HG02852 (cell line): ENCODE measurements around the gene PPME1.

Source experiments
- ATAC-seq: cut with Tn5 transposase; IDR thresholded peaks from one replicate; pipeline ENCODE4 v1.9.1; 2021; ENCODE audit warnings: mild to moderate bottlenecking, moderate library complexity; ENCODE audit not compliant: unreplicated experiment

Gene PPME1

GRCh38 chr11:74278103-74278502, 107.0 kb downstream of the PPME1 start:
- ATAC-seq, result no peak

DNA sequence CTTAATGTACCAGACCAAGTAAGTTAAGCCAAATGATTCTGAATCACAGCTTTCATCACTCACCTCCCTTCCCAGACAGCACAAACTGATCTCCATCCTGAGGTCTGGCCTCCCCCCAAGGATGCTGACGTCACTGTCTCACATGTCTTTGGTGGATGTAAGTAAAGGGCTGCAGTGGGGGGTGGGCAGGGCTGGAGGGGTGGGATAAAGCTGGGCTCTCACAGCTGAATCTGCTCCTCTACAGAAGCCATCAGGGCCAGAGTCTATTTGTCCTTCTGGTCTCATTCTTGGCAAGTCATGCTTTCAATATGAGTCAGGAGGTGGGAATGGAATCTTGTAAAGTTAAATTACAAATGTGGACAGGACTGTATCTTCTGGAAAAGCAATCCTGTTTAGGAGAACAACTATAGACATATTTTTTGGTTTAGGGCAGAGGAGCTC, 107.7 kb downstream of the PPME1 start:
- ATAC-seq, result no peak

- ATAC-seq, result no peak
These were observed 108.2 kb downstream of the PPME1 start for GRCh38 chr11:74279256-74279655.

DNA sequence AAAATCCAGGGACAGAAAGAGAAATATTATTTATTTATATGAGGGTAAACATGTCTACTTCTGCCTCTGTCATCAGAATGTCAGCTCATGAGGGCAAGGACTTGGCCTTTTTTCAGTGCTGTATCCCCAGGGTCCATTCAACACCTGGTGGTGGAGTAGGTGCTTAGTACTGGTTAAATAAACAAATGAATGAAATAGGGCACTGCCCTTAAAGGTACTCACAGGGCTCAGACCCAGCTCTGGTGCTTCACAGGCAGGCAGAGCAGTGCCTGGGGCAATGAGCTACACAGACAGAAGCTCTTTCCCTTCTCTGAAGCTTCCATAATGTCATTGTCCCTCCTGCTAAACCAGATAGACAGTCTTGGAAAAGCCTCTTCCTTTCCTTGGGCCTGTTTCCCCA, 109.4 kb downstream of the PPME1 start:
- no peak for ATAC-seq

- no peak for ATAC-seq
These were observed 111.3 kb downstream of the PPME1 start for GRCh38 chr11:74282421-74282820.

GRCh38 chr11:74282914-74283371, 111.9 kb downstream of the PPME1 start:
- ATAC-seq, result no peak

GRCh38 chr11:74283580-74284180, 112.6 kb downstream of the PPME1 start:
- ATAC-seq, result no peak

- no peak for ATAC-seq
These were observed 113.4 kb downstream of the PPME1 start for GRCh38 chr11:74284466-74284865.

DNA sequence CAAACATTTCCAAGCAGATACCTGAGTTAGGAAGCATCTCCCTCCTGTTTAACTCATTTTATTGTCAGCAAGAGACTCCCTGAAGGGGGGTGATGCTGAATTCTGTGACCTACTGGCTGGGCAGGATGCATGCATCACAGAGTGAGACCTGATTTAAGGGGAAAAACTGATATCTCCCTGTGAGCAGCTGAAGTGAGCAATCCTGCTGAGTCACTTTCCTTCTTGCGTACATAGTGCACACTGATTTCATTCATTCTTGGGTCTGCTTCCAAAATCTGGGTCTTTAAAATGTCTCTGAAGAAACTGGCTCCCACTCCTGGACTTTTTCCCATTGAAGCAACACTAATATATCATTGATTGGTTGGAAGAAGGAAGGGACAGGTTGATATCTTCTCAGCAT, 117.1 kb downstream of the PPME1 start:
- ATAC-seq, result no peak

GRCh38 chr11:74288911-74289310, 117.8 kb downstream of the PPME1 start:
- no peak for ATAC-seq

DNA sequence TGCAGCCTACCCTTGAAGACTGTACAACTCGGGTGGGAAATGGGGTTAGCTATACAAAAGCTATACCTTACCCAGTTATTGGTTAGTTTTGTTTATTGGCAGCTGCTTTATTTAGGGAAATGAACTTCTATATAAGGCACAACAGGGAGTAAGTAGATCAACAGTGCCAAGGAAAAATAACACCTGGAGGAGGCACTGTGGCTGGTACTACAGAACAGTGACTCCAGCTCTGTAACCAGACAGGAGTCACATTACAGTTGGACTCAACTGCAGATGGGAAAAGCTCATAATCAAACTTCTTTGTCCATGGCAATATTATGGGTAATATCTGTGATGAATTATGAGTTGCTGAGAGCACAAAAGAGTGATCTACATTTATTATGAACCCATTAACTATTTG, 126.4 kb downstream of the PPME1 start:
- no peak for ATAC-seq

DNA sequence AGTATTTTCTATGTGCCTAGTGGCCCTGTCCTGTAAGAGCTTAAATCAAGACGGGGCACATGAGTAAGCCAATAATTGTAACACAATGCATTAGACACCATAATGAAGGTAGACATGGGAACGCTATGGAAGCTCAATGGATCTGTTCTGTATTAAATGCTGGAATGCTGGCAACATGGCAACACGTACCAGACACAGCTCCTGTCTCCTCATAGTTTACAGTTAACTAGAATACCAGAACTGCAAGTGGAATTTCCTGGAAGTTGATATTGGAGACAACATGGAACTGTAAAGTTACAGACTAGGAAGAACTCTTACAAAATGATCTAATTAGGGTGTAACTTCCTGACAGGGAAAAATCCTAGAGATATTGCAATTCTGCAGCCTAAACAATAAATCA, 127.9 kb downstream of the PPME1 start:
- no peak for ATAC-seq
